ENCODE data around the gene PRDM16.

- peak in 3 of 6 experiments; percentile 23 to 37 (median 33) for TF ChIP-seq CTCF (IDR thresholded peaks at IDR 0.05)
- TF ChIP-seq POLR2A (IDR thresholded peaks at IDR 0.05): no peak
Measured at GRCh38 chr1:3482378-3482849, 413.4 kb downstream of the PRDM16 start.
